B cell (primary cell): ENCODE data around the gene CD59. TPM values are rescaled to one million over a fixed set of nuclear protein-coding genes. Genes with fewer than 3 reads are reported as not detected.

ENCODE experiments used
- ATAC-seq: fragments of 200-7000 bp; cut with Tn5 transposase; one replicate; pipeline ENCODE4 v1.10.0; 2021; ENCODE audit warnings: low read depth, mild to moderate bottlenecking, moderate number of reproducible peaks, moderate library complexity
- CTCF ChIA-PET: fragments of 350-600 bp; sonication (Branson Sonifier 250); formaldehyde crosslinking; loops from one replicate; lab custom pipeline; 2021; ENCODE audit warnings: antibody characterized with exemption, inconsistent platforms; lab: Charles Lee
- POLR2A ChIA-PET: fragments of 350-600 bp; sonication (Branson Sonifier 250); formaldehyde crosslinking; loops from one replicate; lab custom pipeline; 2021; ENCODE audit warnings: antibody characterized with exemption; lab: Charles Lee
- DNase-seq: peaks from one replicate; pipeline ENCODE4 v3.0.0; 2013
- H2AFZ ChIP-seq: 2 replicates; pipeline ENCODE4 v1.6.1; 2012; ENCODE audit warnings: mild to moderate bottlenecking, low read depth, low read length; ENCODE audit not compliant: insufficient read depth, poor library complexity, severe bottlenecking
- H3K27ac ChIP-seq, 2 donors: 1 replicate in 1 of 2; 2 replicates in 1 of 2; pipeline ENCODE4 v1.5.1; 2012 to 2013; ENCODE audit warnings: low read length in 2 of 2, mild to moderate bottlenecking in 2 of 2, moderate library complexity in 1 of 2
- H3K27me3 ChIP-seq, 4 experiments: fragments of 200-600 bp in 1 of 4; sonication (generic) in 1 of 4; replicated peaks in 1 of 4; 1 replicate in 2 of 4; 2 replicates in 2 of 4; pipeline versions ENCODE4 v1.6.1 to v1.7.0; 2013 to 2016; ENCODE audit warnings: low read length in 3 of 4, mild to moderate bottlenecking in 2 of 4, mixed read lengths in 1 of 4, moderate library complexity in 1 of 4; ENCODE audit not compliant: insufficient read depth in 4 of 4, control insufficient read depth in 3 of 4; ENCODE audit errors: control extremely low read depth in 1 of 4
- H3K36me3 ChIP-seq, 2 experiments: replicated peaks in 1 of 2; 1 replicate in 1 of 2; 2 replicates in 1 of 2; pipeline versions ENCODE4 v1.6.1 to v1.7.1; 2013; ENCODE audit warnings: low read length in 1 of 2; ENCODE audit not compliant: insufficient read depth in 2 of 2, control insufficient read depth in 1 of 2; ENCODE audit errors: control extremely low read depth in 1 of 2, extremely low read depth in 1 of 2
- H3K4me1 ChIP-seq, 2 donors: fragments of 200-600 bp in 1 of 2; sonication (generic) in 1 of 2; 1 replicate in 1 of 2; 2 replicates in 1 of 2; pipeline versions ENCODE4 v1.5.1 to v1.6.1; 2013 to 2017; ENCODE audit warnings: low read length in 2 of 2; ENCODE audit not compliant: control insufficient read depth in 2 of 2, insufficient read depth in 2 of 2
- H3K4me2 ChIP-seq: replicated peaks from 2 replicates; pipeline ENCODE3; 2012; ENCODE audit warnings: mild to moderate bottlenecking, low read depth, low read length; ENCODE audit not compliant: poor library complexity, severe bottlenecking
- H3K4me3 ChIP-seq, 5 experiments: fragments of 200-600 bp in 1 of 5; sonication (generic) in 1 of 5; 1 replicate in 3 of 5; 2 replicates in 2 of 5; pipeline versions ENCODE4 v1.5.1 to v1.7.0; 2011 to 2016; ENCODE audit warnings: low read length in 4 of 5, mild to moderate bottlenecking in 4 of 5, low read depth in 2 of 5, control low read depth in 1 of 5, moderate library complexity in 1 of 5; ENCODE audit not compliant: insufficient read depth in 1 of 5; ENCODE audit errors: control extremely low read depth in 1 of 5, extremely low read depth in 1 of 5
- H3K79me2 ChIP-seq: fragments of 200-600 bp; sonication (generic); one replicate; pipeline ENCODE4 v1.6.0; 2016; ENCODE audit warnings: low read length; ENCODE audit not compliant: control insufficient read depth, insufficient read depth
- H3K9ac ChIP-seq: fragments of 200-600 bp; sonication (generic); 2 replicates; pipeline ENCODE4 v1.6.1; 2017; ENCODE audit warnings: mild to moderate bottlenecking, low read length, moderate library complexity
- H3K9me3 ChIP-seq, 3 donors: one replicate each; pipeline versions ENCODE4 v1.6.1 to v1.7.1; 2013; ENCODE audit warnings: low read length in 2 of 3; ENCODE audit not compliant: control insufficient read depth in 2 of 3, insufficient read depth in 1 of 3; ENCODE audit errors: control extremely low read depth in 1 of 3
- H4K20me1 ChIP-seq: 2 replicates; pipeline ENCODE4 v1.6.0; 2012; ENCODE audit warnings: mild to moderate bottlenecking, low read length; ENCODE audit not compliant: insufficient read depth, control insufficient read depth, poor library complexity, severe bottlenecking
- H3K27ac Mint-ChIP-seq: one replicate; pipeline ENCODE4 v1.8.0; 2021; ENCODE audit warnings: mixed read lengths
- H3K27me3 Mint-ChIP-seq: one replicate; pipeline ENCODE4 v1.8.0; 2021; ENCODE audit warnings: mixed read lengths
- H3K4me1 Mint-ChIP-seq: one replicate; pipeline ENCODE4 v1.8.0; 2021; ENCODE audit warnings: mixed read lengths
- H3K4me3 Mint-ChIP-seq: one replicate; pipeline ENCODE4 v1.8.0; 2021; ENCODE audit warnings: mixed read lengths
- H3K9me3 Mint-ChIP-seq: one replicate; pipeline ENCODE4 v1.8.0; 2022; ENCODE audit warnings: mixed read lengths; ENCODE audit not compliant: insufficient read depth
- EZH2 ChIP-seq: IDR thresholded peaks from 2 replicates; pipeline ENCODE4 v1.6.1; 2012; ENCODE audit warnings: borderline replicate concordance, low read depth, mild to moderate bottlenecking, moderate library complexity, low read length; ENCODE audit not compliant: insufficient read depth, poor library complexity, severe bottlenecking
- WGBS: methylation state at CpG from one replicate; pipeline ENCODE4 v1.1.5; 2013; ENCODE audit warnings: missing lambda C conversion rate; ENCODE audit not compliant: insufficient coverage; 5-methylcytosine and 5-hydroxymethylcytosine counted together
- intact Hi-C: fragments of 100-400 bp; cut with micrococcal nuclease; formaldehyde crosslinking; loops from one replicate; pipeline ENCODE4 v1.10.0; 2022
- polyA plus RNA-seq: library from polyadenylated mRNA; depleted of rRNA; stranded (reverse); fragments of >200 nt; gene quantifications from 2 replicates; pipeline ENCODE4 v1.2.3, GENCODE V29; 2012
- total RNA-seq, 2 donors: library from RNA; stranded (reverse); fragments of 120-200 nt in 1 of 2; gene quantifications; 1 replicate in 1 of 2; 2 replicates in 1 of 2; pipeline versions ENCODE4 v1.2.3 to v1.2.4, GENCODE V29; 2013 to 2022
- TF ChIP-seq, protein P1 (sequence below): fragments of 200-600 bp; IDR thresholded peaks from one replicate; pipeline ENCODE4 v1.8.0; 2022; ENCODE audit warnings: antibody characterized with exemption, mild to moderate bottlenecking

CD59 gene
- total and polyA plus RNA-seq, 2 donors (not counting 1 experiment from before 2014, with no cell fraction given) = 10.9 to 41.3 TPM

DNA sequence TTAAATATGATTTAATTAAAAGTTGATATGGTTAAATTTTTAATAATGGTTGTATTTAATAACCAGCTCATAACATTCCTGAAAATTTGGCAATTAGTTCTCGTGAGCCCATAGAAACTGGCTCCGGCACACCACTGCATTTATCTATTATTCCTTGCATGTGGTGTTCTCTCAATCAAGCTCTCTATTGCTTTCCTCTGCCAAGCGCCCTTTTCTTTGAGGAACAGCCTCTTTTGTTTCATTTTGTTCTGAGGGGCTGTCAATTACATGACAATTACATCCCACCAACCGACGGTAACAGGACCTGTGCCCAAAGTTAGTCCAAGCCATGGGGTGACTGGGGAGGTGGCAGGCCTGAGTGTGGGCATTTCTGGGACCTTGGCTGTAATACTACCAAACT is 43.7 kb downstream of the CD59 start:
- H3K4me3 Mint-ChIP-seq = no peak overlapping the region
- peaks cover 13% of the 10 kb centered on the region for H3K27me3 Mint-ChIP-seq
- ChIA-PET POLR2A (interaction anchor here (0.6 kb wide), 1 partner anchor 395 kb away, joined by 12 read pairs; no protein-coding TSS in a partner anchor), CTCF (no interaction called here)
- Histone ChIP-seq H3K9me3 (peaks cover 0 to 3% (median 0%) of the 10 kb centered on the region in 3 donors), H3K27ac (no peak overlapping the region), H3K4me2 (no peak overlapping the region), H3K79me2 (no peaks in the 10 kb centered on the region), H3K9ac (no peak overlapping the region), H2AFZ (no peak overlapping the region), H4K20me1 (no peaks in the 10 kb centered on the region), H3K4me3 (no peak overlapping the region), H3K27me3 (peaks cover 0 to 13% (median 1%) of the 10 kb centered on the region in 4 experiments), H3K36me3 (no peaks in the 10 kb centered on the region), H3K4me1 (peaks cover 0 to 2% of the 10 kb centered on the region in 2 donors)
- H3K27ac Mint-ChIP-seq = no peak overlapping the region
- ATAC-seq (no peak), DNase-seq (no peak)
- intact Hi-C loops = no loop called here
- 100% methylated on average over 4 of the region's 5 CpGs for WGBS
- peaks cover 4% of the 10 kb centered on the region for H3K4me1 Mint-ChIP-seq
- no peaks in the 10 kb centered on the region for H3K9me3 Mint-ChIP-seq
- TF ChIP-seq, protein P1, sequence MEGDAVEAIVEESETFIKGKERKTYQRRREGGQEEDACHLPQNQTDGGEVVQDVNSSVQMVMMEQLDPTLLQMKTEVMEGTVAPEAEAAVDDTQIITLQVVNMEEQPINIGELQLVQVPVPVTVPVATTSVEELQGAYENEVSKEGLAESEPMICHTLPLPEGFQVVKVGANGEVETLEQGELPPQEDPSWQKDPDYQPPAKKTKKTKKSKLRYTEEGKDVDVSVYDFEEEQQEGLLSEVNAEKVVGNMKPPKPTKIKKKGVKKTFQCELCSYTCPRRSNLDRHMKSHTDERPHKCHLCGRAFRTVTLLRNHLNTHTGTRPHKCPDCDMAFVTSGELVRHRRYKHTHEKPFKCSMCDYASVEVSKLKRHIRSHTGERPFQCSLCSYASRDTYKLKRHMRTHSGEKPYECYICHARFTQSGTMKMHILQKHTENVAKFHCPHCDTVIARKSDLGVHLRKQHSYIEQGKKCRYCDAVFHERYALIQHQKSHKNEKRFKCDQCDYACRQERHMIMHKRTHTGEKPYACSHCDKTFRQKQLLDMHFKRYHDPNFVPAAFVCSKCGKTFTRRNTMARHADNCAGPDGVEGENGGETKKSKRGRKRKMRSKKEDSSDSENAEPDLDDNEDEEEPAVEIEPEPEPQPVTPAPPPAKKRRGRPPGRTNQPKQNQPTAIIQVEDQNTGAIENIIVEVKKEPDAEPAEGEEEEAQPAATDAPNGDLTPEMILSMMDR = no peak

DNA sequence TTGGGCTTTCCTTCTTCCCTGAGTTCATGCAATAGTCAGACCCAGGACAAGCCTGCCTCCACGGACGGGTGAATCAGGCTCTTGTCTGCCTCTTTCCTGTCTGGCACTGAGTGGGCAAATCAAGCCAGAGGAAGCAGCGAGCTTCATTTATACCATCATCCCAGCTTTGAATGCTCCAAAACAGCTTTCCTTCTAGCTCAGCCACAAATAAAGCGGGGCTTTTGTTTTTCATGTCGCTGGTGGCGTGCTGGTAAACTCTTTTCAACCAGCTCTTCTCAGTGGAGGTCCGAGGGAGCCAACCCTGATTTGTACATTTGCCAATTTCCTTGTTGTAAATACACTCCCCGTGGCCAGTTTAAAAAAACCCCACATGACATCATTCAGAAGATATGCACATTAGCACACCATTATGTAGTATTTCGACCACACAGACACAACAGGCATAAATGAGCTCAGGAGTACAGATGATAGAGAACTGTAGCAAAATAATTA is 44.2 kb downstream of the CD59 start:
- no peaks in the 10 kb centered on the region for H3K36me3 ChIP-seq
- no peak overlapping the region for H3K27ac ChIP-seq
- Mint-ChIP-seq H3K4me1 (peaks cover 4% of the 10 kb centered on the region), H3K9me3 (peaks cover 4% of the 10 kb centered on the region), H3K27ac (no peak overlapping the region), H3K27me3 (peaks cover 13% of the 10 kb centered on the region), H3K4me3 (no peak overlapping the region)
- H3K4me3 ChIP-seq = no peak overlapping the region
- TF ChIP-seq EZH2 = no peak
- TF ChIP-seq, protein P1 = no peak
- H3K79me2 ChIP-seq = no peaks in the 10 kb centered on the region
- ATAC-seq (no peak), DNase-seq (no peak)
- H3K4me2 ChIP-seq = no peak overlapping the region
- H2AFZ ChIP-seq = no peak overlapping the region
- no peaks in the 10 kb centered on the region for H4K20me1 ChIP-seq
- intact Hi-C loops = no loop called here
- H3K27me3 ChIP-seq = peaks cover 0 to 12% (median 1%) of the 10 kb centered on the region in 4 experiments
- H3K4me1 ChIP-seq = peaks cover 0 to 2% of the 10 kb centered on the region in 2 donors
- H3K9me3 ChIP-seq = peaks cover 0 to 5% (median 3%) of the 10 kb centered on the region in 3 donors
- ChIA-PET CTCF (no interaction called here), POLR2A (no interaction called here)
- H3K9ac ChIP-seq = no peak overlapping the region
- WGBS = 88% methylated on average over 7 of the region's 9 CpGs
